ENCODE results near the gene NKD1. TPM values are rescaled to one million over a fixed set of nuclear protein-coding genes. Genes with fewer than 3 reads are reported as not detected.
A peak's percentile ranks its signal among the peaks of the same experiment; 100 is the strongest.

The NKD1 gene, protein sequence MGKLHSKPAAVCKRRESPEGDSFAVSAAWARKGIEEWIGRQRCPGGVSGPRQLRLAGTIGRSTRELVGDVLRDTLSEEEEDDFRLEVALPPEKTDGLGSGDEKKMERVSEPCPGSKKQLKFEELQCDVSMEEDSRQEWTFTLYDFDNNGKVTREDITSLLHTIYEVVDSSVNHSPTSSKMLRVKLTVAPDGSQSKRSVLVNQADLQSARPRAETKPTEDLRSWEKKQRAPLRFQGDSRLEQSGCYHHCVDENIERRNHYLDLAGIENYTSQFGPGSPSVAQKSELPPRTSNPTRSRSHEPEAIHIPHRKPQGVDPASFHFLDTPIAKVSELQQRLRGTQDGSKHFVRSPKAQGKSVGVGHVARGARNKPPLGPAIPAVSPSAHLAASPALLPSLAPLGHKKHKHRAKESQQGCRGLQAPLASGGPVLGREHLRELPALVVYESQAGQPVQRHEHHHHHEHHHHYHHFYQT
- polyA plus RNA-seq (2011; rRNA removed) (0.05 and 0.11 TPM in 2 replicates), polyA minus RNA-seq (2011; rRNA and poly(A)+ RNA removed) (under 0.01 and 0.05 TPM in 2 replicates)

DNA sequence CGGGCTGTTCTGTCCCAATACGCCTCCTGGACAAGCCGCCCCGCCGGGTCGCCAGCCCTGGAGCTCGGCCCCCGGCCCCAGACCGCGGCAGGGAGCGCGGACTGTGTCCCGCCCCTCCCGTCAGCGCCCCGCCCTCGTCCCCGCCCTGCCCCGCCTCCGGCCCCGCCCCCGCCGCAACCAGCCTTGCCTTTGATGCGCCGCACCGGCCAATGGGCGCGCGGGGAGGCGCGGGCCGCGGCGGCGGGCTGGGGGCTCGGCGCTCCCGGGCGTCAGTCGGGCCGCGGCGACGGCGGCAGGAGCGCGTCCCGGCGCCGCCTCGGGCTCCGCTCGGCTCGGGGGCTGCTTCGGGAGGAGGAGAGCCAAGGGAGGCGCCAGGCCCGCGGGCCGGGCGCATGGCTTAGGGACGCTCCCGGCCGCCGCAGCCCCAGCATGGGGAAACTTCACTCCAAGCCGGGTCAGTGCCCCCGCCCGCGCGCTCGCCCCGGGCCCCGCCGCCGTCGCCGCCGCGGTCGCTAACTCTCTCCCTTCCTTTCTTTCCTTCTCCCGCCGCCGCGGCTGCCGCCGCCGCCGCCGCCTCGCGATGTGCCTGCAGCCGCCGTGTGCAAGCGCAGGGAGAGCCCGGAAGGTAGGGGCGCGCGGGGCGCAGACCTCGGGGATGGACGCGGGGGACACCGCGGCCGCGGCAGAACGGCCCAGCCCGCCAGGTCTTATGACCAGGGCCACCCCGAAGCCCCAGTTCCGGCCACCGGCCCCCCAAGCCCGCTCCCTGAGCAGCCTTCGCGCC is at the start of gene NKD1:
Gene NKD1 (plus strand): TSS at position 272 of the 784 bp plus-strand sequence. CDS start 158 bp downstream, at position 430.
- Histone ChIP-seq H3K27me3 (ENCODE audit: control insufficient read depth, insufficient read depth, low read length) (peaks cover 31% of the 10 kb centered on the region), H3K4me3 (ENCODE audit: low read depth, low read length) (peak within 1 kb of the TSS; percentile 56), H3K36me3 (ENCODE audit: control insufficient read depth, insufficient read depth, low read length) (no peaks in the 10 kb centered on the region)
- TF ChIP-seq CTCF (IDR thresholded peaks at IDR 0.05; ENCODE audit: insufficient read depth, low read depth, low read length), result no peak
- no peak for DNase-seq (ENCODE audit: low read depth)
- ChIA-PET CTCF (no interaction called here), POLR2A (no interaction called here)

DNA sequence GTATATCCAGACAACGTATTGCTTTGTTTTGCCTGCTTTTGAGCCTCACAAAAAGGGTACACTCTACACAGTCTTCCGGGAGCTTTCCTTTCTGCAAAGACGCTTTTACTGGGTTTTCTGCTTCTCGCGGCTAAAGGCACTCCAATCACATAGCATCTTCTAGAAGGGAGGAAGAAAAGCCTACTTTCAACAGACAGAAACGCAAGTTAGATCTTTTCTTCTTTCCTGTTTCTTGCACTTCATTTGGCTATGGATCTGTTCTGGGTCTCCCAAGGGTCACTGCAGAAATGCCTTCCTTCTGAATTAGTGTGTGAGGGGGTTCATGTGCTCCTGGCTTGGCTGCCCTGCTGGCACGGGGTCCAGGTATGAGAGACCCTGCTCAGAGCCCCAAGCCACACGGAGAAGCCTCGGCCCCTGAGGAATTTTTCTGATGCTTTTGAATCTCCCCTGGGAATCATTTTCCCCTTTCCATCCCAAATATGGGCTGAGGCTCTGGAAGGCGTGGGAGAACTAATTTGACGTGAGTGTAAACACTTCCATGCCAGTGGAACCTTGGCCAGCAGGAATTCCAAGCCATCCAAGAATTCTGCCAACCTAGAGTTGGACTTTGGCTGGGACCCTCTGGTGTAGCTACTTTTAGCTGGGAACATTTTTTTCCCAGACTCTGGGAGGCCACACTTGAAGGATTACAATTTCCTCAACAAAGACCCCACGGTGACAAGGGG is 49.6 kb upstream of the NKD1 start:
- Histone ChIP-seq H3K27me3 (ENCODE audit: control insufficient read depth, insufficient read depth, low read length) (no peaks in the 10 kb centered on the region), H3K4me3 (ENCODE audit: low read depth, low read length) (no peak overlapping the region), H3K36me3 (ENCODE audit: control insufficient read depth, insufficient read depth, low read length) (no peaks in the 10 kb centered on the region)
- CTCF ChIA-PET, result no interaction called here
- no peak for DNase-seq (ENCODE audit: low read depth)
- TF ChIP-seq CTCF (IDR thresholded peaks at IDR 0.05; ENCODE audit: insufficient read depth, low read depth, low read length), result no peak
- POLR2A ChIA-PET, result no interaction called here

DNA sequence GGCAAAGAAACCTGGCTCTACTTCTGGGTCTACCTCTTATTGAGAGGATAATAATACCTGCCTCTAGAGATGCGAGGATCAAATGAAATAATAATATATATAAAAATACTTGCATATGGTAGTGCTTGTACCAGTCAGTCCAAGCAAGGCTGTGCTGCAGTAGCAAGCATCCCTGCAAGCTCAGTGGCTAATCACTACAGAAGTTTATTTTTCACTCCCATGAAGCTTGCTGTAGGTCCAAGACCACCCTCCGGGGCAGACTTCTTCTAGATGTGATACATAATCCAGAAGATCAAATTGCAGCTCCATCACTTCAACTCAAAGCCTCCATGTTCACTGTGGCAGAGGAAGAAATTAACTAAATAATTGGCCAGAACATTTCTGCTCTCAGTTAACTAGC is 48.9 kb upstream of the NKD1 start:
- no peaks in the 10 kb centered on the region for H3K27me3 ChIP-seq (ENCODE audit: control insufficient read depth, insufficient read depth, low read length)
- no peak for TF ChIP-seq CTCF (IDR thresholded peaks at IDR 0.05; ENCODE audit: insufficient read depth, low read depth, low read length)
- no peak overlapping the region for H3K4me3 ChIP-seq (ENCODE audit: low read depth, low read length)
- ChIA-PET POLR2A (no interaction called here), CTCF (no interaction called here)
- no peaks in the 10 kb centered on the region for H3K36me3 ChIP-seq (ENCODE audit: control insufficient read depth, insufficient read depth, low read length)
- DNase-seq (ENCODE audit: low read depth), result no peak

GRCh38 chr16:50500171-50500874 is 47.9 kb upstream of the NKD1 start:
- H3K27me3 ChIP-seq (ENCODE audit: control insufficient read depth, insufficient read depth, low read length), result no peaks in the 10 kb centered on the region; the same call in 1 of the 2 replicates
- TF ChIP-seq CTCF (IDR thresholded peaks at IDR 0.05; ENCODE audit: insufficient read depth, low read depth, low read length), result no peak
- DNase-seq (ENCODE audit: low read depth), result no peak
- CTCF ChIA-PET, result interaction anchor here (2.1 kb wide), 1 partner anchor 9 kb away, joined by 6 read pairs; no protein-coding TSS in a partner anchor
- POLR2A ChIA-PET, result no interaction called here
- no peaks in the 10 kb centered on the region for H3K36me3 ChIP-seq (ENCODE audit: control insufficient read depth, insufficient read depth, low read length)
- no peak overlapping the region for H3K4me3 ChIP-seq (ENCODE audit: low read depth, low read length)

Data from BJ (cell line).